GM18909 (cell line): Measurements from ENCODE around the gene NEDD4L.

ENCODE experiments used
- ATAC-seq: cut with Tn5 transposase; IDR thresholded peaks from one replicate; pipeline ENCODE4 v1.9.1; 2021; ENCODE audit warnings: mild to moderate bottlenecking; ENCODE audit not compliant: unreplicated experiment, poor library complexity

NEDD4L gene

DNA sequence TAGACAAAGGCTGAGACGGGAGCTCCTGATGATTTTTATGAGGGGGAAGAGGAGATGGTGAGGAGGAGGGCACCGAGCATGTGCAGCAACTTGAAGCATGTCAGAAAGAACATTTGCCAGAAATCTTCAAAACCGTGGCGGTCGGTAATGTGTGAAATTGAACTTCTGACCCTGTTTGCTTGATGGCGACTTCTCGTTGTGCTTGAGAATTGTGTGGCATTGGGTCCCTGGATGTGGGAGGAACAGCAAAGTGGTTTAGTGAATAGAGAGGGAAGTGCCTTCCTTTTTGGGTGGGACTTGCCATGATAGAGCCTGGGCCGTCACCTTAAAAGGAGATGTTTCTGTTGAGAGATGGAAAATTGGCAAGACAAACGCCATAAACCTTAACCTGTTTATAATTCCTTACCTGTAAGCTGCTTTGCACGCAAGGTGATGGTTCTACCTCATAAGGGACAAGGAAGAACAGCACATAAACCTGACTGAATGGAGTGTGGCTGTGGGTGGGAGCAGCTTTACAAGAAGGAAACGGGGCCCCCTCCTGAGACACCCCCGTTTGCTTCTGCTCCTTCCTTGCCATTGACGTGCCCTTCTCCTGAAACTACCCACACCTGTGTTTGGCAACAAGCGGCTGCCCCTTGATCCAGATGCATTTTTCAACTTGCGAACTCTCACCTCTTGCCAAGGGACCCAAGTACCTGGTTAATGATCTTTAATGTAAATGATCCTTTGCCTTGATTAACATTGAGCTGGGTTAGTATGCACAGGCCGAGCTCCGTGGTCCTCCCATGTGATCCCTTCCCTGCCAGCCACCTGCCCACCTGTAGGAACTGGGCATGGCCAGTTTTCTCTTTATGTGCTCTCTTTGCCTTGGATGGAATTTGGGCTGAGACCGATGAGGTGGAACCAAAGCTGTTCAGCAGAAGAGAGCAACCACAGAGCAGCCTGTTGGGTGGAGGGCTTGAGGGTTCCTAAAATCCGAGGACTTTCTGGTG, 153.2 kb downstream of the NEDD4L start:
- ATAC-seq, result no peak

DNA sequence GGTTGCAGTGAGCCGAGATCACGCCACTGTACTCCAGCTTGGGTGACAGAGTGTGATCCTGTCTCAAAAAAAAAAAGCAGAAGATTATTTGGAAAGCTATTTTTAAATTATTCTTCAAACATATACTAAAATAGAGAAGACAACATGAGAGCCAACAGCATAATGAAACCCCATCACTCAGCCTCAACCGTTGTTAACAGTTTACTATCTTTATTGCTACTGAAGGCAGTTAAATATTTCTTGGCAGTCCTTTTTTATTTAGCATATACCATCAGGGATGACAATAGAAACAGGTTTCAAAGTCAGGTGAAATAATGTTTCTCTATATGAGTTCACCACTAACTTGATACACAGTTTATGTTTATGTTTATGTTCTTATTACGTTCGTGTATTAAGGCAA, 157.2 kb downstream of the NEDD4L start:
- no peak for ATAC-seq

DNA sequence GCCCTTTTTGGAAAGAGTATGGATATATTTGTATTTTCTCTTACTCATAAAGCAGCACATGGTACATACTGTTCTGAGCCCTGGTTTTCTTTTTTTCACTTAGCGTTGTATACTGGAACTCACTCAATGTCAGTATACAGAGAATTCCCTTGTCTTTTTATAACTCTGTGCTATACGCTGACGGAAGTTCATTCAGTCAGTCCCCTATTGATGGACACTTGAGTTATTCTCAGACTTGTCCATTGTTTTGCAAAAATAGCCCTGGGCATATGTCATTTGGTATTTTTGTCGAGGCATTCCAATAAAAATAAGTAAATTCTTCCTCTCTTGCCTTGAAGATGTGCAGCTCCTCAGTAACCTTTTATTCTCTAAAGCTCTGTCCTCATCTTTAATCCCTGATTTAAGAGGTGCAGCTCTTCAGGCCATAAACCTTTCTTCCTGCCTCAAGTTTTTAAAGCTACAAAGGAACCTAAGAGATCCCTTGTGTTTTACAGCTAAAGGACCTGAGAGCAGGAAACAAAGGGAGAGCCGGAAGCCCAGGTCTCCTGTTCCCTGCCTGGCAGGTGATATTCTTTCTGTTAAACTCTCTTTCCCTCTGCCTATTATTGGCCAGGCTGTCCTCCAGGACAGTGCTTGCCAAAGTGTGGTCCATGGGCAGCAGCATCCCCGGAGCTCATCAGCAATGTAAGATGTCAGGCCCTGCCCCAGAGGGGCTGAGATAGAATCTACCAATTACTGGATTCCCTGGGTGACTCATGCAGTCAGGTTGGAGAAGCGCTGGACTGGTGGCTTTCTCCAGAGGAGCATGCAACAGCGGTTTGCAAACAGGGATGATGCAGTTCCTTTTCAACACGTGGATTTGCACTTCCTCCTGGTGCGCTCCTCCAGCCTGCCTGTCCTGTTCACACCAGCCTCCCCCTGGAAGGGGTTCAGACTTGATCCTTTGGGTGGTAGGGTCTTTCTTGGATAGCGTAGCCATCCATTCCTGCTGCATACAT, 158.0 kb downstream of the NEDD4L start:
- no peak for ATAC-seq

DNA sequence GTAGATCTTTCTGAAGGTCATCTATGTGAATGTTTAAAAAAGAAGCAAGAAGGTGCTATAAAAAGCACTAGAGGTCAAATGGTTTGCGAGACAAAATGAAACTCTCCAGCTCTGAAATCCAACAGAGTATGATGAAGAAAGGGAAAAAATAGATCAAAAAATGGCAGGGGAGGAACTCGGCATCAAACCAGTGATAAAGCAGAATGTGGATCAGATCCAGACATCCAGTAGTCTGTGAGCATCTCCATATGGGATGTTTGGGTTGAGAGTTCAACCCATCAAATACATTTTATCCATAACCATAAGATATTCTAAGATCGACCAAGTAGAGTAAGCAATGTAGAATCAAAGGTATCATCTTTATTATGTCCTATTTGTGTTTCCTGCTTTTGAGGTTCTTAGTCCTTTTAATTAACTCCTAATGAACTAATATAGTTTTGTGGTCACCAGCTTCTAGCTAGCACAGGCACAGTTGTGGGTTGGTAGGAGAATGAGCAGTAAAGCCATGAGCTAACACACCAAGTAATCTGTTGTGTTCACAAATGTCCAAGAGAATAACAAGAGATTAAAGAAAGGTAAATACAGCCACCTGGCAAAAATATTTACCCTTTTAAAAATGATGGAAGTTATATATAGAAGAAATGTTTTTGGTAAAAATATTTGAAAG, 160.9 kb downstream of the NEDD4L start:
- no peak for ATAC-seq

DNA sequence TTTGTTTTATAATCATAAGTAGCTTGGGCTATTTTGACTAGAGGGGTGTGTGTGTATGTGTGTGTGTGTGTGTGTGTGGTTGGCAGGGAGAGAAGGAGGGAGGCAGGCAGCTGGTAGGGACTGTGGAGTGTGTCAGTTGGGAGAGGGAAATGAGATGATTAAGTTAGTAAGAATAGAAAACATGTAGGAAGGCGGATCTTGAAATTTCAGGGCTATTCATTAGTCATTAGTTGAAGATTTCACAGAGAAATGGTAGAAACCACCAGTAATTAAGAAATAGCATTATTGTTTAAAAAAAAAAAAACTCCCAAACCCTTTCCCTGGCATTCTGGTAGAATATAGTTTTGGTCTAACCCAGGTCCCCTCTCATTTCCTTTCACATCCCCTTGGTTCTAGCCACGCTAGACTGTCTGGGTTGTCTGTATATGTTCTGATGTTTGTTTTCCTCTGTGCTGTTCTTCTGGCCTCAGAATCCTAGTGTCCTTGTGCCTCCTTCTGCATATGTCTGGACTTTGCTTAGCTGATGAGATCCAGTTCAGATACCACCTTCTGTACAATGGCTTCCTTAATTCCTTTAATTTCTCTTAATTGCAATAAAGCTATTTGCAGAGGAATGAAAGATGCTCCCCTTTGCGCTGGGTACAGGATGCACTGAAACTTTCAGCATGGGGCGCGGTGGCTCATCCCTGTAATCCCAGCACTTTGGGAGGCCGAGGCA, 161.6 kb downstream of the NEDD4L start:
- no peak for ATAC-seq

DNA sequence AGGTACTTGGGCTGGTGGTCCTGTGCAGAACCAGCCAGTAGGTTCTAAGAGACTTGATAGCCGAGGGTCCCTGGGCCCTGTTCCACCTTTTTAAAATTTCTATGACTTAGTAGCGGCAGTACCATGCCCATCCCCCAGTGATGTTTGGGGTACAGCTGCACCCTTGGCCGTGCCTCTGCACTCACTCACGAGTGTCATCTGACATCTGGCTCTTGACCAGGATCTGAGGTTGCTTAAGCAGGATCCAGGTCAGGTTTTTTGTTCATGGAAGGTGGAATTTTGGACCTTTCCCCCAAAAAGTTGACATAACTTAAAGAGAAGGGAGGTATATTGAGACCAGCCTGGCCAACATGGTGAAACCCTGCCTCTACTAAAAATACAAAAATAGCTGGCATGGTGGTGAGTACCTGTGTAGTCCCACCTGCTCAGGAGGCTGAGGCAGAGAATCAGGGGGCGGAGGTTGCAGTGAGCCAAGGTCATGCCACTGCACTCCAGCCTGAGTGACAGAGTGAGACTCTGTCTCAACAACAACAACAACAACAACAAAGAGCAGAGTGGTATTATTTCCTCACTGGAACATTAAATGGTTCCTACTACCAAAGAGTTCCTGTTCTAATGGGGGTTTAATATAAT, 163.6 kb downstream of the NEDD4L start:
- no peak for ATAC-seq

DNA sequence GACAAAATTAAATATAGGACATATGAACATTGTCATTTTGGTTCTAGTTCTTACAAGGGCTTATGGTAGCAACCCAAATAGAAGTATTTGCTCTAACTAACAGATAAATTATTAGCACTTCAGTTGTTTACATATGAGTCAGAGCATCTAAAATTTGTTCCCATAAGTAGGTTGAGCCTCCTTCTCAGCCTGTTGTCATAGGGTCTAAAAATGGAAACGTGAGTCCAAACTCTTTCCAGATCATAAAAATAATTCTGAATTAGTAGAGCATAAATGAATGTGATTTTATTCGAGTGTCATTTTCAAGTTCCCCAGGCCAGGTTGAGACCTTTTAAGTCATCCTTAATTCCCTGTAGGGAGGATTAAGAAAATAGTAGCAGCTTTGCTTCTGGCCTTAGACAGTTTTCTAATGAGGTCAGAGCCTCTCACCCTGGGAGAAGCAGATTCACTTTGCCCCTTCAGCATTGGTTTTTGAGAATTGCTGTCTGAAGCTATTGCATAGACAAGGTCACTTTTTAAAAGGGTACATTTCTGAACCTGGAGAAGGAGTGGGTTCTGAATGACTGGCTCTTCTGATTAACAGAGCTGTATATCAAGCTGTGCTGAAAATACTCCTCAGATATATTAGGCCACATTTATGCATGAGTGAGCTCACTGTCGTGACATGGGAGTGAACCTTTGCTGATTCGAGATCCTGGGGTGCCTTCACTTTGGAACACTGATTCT, 164.3 kb downstream of the NEDD4L start:
- ATAC-seq, result no peak

DNA sequence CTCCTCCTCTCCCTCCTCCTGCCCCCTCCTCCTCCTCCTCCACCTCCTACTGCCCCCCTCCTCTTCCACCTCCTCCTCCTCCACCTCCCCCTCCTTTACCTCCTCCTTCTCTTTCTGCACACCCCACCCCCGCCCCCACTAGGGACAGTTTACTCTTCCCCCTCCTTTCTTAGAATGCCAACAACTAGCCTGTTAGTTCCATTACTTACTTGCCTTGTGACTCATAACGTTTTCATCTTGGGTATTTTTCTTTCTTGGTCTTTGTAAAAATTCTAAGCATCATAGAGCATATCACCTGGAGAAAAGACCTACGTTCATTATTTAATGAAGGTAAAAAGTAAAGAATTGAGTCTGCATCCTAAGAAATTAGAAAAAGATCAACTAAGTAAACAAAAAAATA, 165.3 kb downstream of the NEDD4L start:
- ATAC-seq, result no peak

DNA sequence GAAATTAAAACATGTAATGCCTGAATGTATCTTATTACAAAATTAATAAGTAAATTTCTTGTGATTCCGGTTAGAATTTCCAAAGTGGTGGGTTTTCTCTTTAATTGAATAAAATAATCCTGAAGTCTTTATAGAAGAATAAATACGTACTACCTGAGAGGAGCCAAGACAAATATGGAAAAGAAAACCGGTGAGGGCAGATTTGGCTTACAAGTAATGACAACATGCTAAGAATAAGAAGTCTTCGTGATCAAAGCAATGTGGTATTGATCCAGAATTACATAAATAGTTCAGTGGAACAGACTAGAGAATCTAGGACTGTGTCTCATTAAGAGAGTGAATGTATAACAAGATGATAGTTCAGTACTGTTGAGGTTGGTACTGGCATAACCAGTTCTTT, 167.5 kb downstream of the NEDD4L start:
- no peak for ATAC-seq

DNA sequence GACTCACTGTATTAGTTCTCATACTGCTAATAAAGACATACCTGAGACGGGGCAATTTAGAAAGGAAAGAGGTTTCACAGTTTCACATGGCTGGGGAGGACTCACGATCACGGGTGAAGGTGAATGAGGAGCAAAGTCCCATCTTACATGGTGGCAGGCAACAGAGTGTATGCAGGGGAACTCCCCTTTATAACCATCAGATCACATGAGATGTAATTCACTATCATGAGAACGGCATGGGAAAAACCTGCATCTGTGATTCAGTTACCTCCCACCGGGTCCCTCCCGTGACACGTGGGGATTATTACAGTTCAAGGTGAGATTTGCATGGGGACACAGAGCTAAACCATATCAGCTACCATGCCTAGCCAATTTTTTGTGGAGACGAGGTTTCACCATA, 168.2 kb downstream of the NEDD4L start:
- peak; percentile 51 for ATAC-seq

DNA sequence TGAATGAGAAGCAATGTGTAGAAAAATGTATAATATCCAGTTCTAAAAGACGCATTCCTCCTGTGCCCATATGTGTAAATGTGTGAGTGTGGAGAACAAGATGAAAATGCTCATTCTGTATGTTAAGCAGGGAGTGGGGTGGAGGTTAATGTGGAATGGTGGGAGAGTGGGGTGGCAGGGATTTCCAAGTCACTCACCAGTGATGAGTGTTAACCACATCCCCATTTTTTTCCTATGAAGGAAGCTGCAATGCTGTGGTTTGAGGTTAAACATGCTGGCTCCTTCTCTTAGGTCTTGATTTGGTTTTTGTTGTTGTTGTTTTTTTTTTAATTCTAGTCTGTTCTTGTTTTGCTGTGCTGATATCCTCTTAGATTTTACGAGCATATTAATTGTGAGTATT, 169.4 kb downstream of the NEDD4L start:
- ATAC-seq, result no peak

DNA sequence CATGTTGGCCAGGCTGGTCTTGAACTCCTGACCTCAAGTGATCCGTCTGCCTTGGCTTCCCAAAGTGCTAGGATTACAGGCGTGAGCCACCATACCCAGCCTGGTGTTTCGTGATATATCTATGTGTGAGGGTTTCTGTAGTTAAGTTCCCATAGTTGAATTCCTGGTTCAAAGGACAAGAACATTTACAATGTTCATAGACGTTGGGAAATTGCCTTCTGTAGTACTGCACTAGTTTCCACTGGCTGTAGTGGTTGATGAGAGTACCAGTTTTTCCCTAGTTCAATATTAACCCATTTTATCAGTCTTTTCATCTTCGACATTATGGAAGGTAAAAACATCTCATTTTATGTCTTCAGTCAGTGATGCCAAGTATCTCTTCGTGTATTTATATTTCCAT, 171.0 kb downstream of the NEDD4L start:
- ATAC-seq, result no peak

DNA sequence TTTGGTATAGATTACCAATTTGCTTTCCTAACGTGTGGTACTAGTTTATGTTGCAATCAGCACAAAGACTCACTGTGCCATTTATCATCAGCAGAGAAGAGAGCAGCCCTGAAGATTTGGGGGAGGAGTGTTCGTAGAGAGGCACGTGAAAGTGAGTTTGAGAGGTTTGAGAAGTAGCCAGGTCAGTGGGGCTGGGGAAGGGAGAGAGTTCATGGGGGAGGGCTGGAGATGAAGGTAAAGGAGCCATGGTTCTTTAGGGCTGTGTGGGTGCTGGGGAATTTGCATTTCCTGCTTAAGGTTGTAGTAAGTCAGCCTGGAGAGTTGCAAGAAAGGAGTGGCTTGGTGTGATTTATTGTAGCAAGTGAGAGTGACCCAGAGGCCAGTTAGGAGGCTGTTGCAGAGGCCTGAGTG, 172.1 kb downstream of the NEDD4L start:
- ATAC-seq, result peak; percentile 47

DNA sequence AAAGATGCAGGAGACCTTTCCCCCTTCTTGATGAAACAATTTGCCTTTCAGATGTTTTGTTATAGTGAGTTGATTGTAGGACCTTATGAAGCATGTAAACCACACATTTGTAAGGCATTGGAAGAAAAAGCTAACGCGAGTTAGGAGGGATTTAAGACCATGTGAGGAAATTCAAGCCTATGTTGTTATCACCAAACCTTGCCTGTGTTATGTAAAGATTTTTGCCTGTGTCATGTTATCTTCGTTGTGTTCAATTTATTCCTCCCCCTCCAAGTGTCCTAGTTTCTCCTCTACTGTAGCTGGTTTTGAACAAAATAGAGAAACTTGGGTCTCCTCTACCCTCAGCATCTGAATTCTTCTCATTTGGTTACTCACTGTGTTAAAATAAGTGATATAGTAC, 173.0 kb downstream of the NEDD4L start:
- no peak for ATAC-seq

DNA sequence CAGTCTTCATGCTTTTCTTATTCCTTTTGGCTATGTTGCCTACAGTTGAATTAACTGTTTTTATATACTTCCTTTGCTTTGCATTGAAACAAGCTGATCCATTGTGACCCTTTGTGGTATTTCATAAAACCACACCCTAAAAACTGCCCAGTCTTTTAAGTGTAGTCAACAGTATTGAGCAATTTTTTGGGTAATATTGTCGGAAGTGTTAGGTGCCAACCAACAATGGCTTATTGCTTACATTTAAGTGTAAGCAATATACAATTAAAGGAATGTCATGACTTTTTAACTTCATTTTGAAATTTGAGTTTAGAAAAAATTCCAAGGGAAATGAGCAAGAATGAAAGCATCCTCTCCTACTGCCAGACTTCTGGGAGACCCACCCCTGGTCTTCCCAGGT, 174.1 kb downstream of the NEDD4L start:
- no peak for ATAC-seq

DNA sequence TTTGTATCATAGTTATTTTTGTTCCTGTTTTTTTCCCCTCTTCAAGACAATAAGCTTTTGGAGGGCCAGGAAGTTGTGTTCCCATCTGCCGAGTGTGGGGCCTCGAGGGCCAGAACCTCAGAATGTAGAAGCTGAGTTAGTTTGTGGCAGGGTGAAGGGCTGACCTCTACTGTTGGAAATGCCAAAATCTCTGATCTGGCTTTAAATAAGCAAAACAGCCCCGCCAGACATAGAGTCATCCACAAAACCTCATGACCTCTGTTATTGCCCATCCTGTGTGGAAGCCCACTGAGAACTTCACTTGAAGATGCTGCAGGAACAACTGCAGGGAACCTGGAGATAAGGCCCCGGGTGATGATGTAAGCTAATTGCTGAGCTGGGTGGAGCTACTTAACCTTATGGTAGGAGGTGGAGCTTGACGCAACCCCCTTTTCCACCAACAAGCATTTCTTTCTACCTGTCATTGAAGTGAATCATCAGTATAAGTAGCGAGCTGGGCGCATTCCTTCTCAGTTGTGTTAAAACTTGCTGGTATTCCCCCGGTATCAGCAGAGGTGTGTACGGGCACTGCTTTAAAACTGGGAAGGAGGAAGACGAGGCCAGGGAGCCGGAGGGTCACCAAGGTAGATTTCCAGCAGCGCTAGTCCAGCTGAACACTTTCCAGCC, 177.2 kb downstream of the NEDD4L start:
- ATAC-seq, result no peak

DNA sequence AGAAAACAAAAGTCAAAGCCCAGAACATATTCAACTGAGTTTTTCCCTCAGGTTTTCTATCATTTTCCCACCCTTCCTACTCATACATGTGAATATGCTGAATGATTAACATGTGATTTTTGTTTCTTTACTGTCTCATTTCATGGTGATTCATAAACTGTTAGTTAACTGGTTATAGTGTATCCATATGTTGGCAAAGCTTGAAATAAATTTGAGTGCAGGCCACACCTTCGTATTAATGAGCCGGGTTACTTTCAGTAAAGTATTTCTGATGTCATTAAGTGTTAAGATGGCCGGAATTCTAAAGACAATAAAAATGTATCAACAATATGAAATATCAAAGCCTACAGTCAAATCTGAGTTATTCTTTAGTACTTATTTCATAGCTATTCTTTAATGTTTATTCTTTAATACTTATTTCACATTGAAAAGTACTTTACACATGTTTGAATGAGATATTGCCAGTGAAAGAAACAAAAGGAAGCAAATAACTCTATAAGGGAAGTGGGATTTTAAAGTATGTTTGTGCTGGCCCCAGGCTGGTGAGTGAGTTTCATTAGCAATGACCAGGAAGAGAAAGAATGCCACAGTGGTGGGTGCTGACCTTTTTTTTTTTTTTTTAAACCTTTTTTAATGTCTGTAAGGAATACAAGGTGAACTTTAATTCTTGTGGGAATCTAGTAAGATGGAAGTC, 178.6 kb downstream of the NEDD4L start:
- no peak for ATAC-seq
